ENCODE results near the gene PLTP.
"Not testable (repeated sequence)": the region's sequence is repeated elsewhere in the genome, so short reads cannot be mapped to it uniquely, and the experiment has no call there.

Gene PLTP

GRCh38 chr20:45919542-45920399, 7.8 kb upstream of the PLTP start:
- no peak for DNase-seq

GRCh38 chr20:45918779-45919537, 7.0 kb upstream of the PLTP start:
- no peak for DNase-seq

GRCh38 chr20:45918182-45918737, 6.3 kb upstream of the PLTP start:
- DNase-seq = no peak

GRCh38 chr20:45917790-45918141, 5.8 kb upstream of the PLTP start:
- no peak for DNase-seq

GRCh38 chr20:45913116-45913515, 1.2 kb upstream of the PLTP start:
- DNase-seq = no peak

- no peak for DNase-seq
Measured at GRCh38 chr20:45912344-45912682, 358 bp upstream of the PLTP start.

GRCh38 chr20:45910670-45911485, 1.1 kb downstream of the PLTP start:
- peak; percentile 52 for DNase-seq

GRCh38 chr20:45909817-45910669, 1.9 kb downstream of the PLTP start:
- DNase-seq = no peak

- no peak for DNase-seq
Measured at GRCh38 chr20:45909336-45909808, 2.6 kb downstream of the PLTP start.

- no peak for DNase-seq
Measured at GRCh38 chr20:45908084-45908483, 3.9 kb downstream of the PLTP start.

- no peak for DNase-seq
Measured at GRCh38 chr20:45907219-45907948, 4.6 kb downstream of the PLTP start.

- no peak for DNase-seq
Measured at GRCh38 chr20:45905505-45906079, 6.4 kb downstream of the PLTP start.

- DNase-seq = no peak
Measured at GRCh38 chr20:45904583-45905504, 7.1 kb downstream of the PLTP start.

- no peak for DNase-seq
Measured at GRCh38 chr20:45902199-45902701, 9.7 kb downstream of the PLTP start.

GRCh38 chr20:45901332-45901731, 10.6 kb downstream of the PLTP start:
- DNase-seq = not testable (repeated sequence)

- no peak for DNase-seq
Measured at GRCh38 chr20:45899046-45899835, 12.7 kb downstream of the PLTP start.

GRCh38 chr20:45898285-45898684, 13.7 kb downstream of the PLTP start:
- DNase-seq = no peak

GRCh38 chr20:45897692-45898091, 14.3 kb downstream of the PLTP start:
- no peak for DNase-seq

GRCh38 chr20:45897289-45897688, 14.7 kb downstream of the PLTP start:
- DNase-seq = no peak

Data from NK-92 treated with Interleukin-12 subunit alpha and Interleukin-12 subunit beta, amount 100 ng/mL, for 24 hours (cell line).